ENCODE measurements around the gene APBA1. TPM values are rescaled to one million over a fixed set of nuclear protein-coding genes. Genes with fewer than 3 reads are reported as not detected.

APBA1 gene
- polyA plus RNA-seq, 1 of the 3 experiments (the other 2 are of a cell fraction): 3.1 TPM

GRCh38 chr9:69637193-69637816 lies 34.9 kb downstream of the APBA1 start:
- peak overlapping the region; percentile 22 to 82; a peak in 3 of 4 replicates for H3K27ac ChIP-seq (ENCODE audit: low read depth in 2 of 2, low read length in 1 of 2)
- ChIA-PET POLR2A (no interaction called here), CTCF (interaction anchor here (0.7 to 1.1 kb wide), 3 partner anchors 17 to 383 kb away, joined by 3 to 4 read pairs (median 3); no protein-coding TSS in a partner anchor)
- no peaks in the 10 kb centered on the region for H3K9me2 ChIP-seq
- peak overlapping the region; percentile 20 for H3K4me2 ChIP-seq
- 80% methylated on average over 2 of the region's 2 CpGs for WGBS (ENCODE audit: low lambda C conversion rate)
- H3K4me3 ChIP-seq (ENCODE audit: low read depth in 2 of 2, low read length in 1 of 2): no peak overlapping the region
- peaks cover 15% of the 10 kb centered on the region for H3F3A ChIP-seq (replicated peaks; ENCODE audit: insufficient read depth)
- no peak for TF ChIP-seq RAD21 (IDR thresholded peaks at IDR 0.05; ENCODE audit: low read length)
- TF ChIP-seq PBX3 (IDR thresholded peaks at IDR 0.05): peak; percentile 42; the same call in 1 of the 2 replicates
- 0 out of 2 replicates have a peak, but pooled peaks have one; percentile 15 for TF ChIP-seq FOSL2 (IDR thresholded peaks at IDR 0.05; ENCODE audit: borderline replicate concordance, low read depth)
- no peak for TF ChIP-seq RFX5 (IDR thresholded peaks at IDR 0.05; ENCODE audit: low read length)
- peaks cover 0 to 14% of the 10 kb centered on the region in 2 experiments; a peak in 1 of 4 replicates for H3K4me1 ChIP-seq (ENCODE audit: control insufficient read depth in 1 of 2, insufficient read depth in 2 of 2, low read depth in 1 of 2, low read length in 1 of 2)
- no peaks in the 10 kb centered on the region for H3K9me3 ChIP-seq
- peaks cover 0 to 6% of the 10 kb centered on the region in 2 experiments for H3K36me3 ChIP-seq (replicated peaks in 1 of 2; ENCODE audit: control insufficient read depth in 1 of 2, insufficient read depth in 2 of 2, low read length in 1 of 2)
- no peak overlapping the region; the same call in 1 of the 2 replicates for H3K9ac ChIP-seq
- peaks cover 4% of the 10 kb centered on the region; the same call in 1 of the 2 replicates for H3K79me2 ChIP-seq (ENCODE audit: insufficient read depth)
- H2AFZ ChIP-seq (ENCODE audit: low read depth): no peak overlapping the region
- no peaks in the 10 kb centered on the region for H3K27me3 ChIP-seq (ENCODE audit: insufficient read depth)
- H4K20me1 ChIP-seq (ENCODE audit: insufficient read depth): peaks cover 6% of the 10 kb centered on the region; the same call in 1 of the 2 replicates
- no peak for DNase-seq

DNA sequence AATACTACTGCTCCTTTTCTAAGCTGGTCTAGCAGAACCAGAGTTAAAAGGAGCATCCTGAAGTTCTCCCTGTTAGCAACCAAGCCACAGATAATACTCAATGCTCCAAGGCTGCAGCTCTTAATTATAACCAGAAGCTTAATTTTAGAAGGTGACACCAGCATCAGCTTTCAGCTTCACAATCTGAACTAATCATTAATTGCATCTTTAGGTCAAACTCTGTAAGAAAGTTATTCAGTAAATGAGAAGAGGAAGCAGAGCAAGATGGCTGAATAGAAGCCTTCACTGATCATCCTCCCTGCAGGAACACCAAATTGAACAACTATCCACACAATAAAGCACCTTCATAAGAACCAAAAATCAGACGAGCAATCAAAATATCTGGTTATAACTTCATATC lies 38.5 kb downstream of the APBA1 start:
- Histone ChIP-seq H3K27me3 (ENCODE audit: insufficient read depth) (no peaks in the 10 kb centered on the region), H3K4me3 (ENCODE audit: low read depth in 2 of 2, low read length in 1 of 2) (no peak overlapping the region)
- CTCF ChIA-PET: interaction anchor here (0.6 kb wide), 1 partner anchor 212 kb away, joined by 3 read pairs; no protein-coding TSS in a partner anchor

More for the DNA sequence above, 38.5 kb downstream of the APBA1 start:
- Histone ChIP-seq H3K9me2 (no peaks in the 10 kb centered on the region), H3K9ac (no peak overlapping the region), H2AFZ (ENCODE audit: low read depth) (no peak overlapping the region), H3F3A (replicated peaks; ENCODE audit: insufficient read depth) (peaks cover 9% of the 10 kb centered on the region), H3K79me2 (ENCODE audit: insufficient read depth) (peaks cover 4% of the 10 kb centered on the region; the same call in 1 of the 2 replicates), H3K36me3 (replicated peaks in 1 of 2; ENCODE audit: control insufficient read depth in 1 of 2, insufficient read depth in 2 of 2, low read length in 1 of 2) (no peaks in the 10 kb centered on the region), H3K4me1 (ENCODE audit: control insufficient read depth in 1 of 2, insufficient read depth in 2 of 2, low read depth in 1 of 2, low read length in 1 of 2) (peaks cover 0 to 14% of the 10 kb centered on the region in 2 experiments; a peak in 1 of 4 replicates), H3K4me2 (no peak overlapping the region), H3K9me3 (no peaks in the 10 kb centered on the region), H3K27ac (ENCODE audit: low read depth in 2 of 2, low read length in 1 of 2) (no peak overlapping the region), H4K20me1 (ENCODE audit: insufficient read depth) (peaks cover 6% of the 10 kb centered on the region; the same call in 1 of the 2 replicates)
- WGBS (ENCODE audit: low lambda C conversion rate): 64% methylated on average over 1 of the region's 1 CpG
- TF ChIP-seq JUND (IDR thresholded peaks at IDR 0.05) (no peak), FOXM1 (IDR thresholded peaks at IDR 0.05; ENCODE audit: low read depth) (no peak), EZH2phosphoT487 (IDR thresholded peaks at IDR 0.05; ENCODE audit: borderline replicate concordance, low read depth) (no peak), TEAD4 (IDR thresholded peaks at IDR 0.05; ENCODE audit: borderline replicate concordance, insufficient read depth) (no peak), TCF12 (IDR thresholded peaks at IDR 0.05) (no peak), GABPA (IDR thresholded peaks at IDR 0.05; ENCODE audit: low read depth) (no peak), FOSL2 (IDR thresholded peaks at IDR 0.05; ENCODE audit: borderline replicate concordance, low read depth) (no peak)
- TF ChIP-seq, protein P1, sequence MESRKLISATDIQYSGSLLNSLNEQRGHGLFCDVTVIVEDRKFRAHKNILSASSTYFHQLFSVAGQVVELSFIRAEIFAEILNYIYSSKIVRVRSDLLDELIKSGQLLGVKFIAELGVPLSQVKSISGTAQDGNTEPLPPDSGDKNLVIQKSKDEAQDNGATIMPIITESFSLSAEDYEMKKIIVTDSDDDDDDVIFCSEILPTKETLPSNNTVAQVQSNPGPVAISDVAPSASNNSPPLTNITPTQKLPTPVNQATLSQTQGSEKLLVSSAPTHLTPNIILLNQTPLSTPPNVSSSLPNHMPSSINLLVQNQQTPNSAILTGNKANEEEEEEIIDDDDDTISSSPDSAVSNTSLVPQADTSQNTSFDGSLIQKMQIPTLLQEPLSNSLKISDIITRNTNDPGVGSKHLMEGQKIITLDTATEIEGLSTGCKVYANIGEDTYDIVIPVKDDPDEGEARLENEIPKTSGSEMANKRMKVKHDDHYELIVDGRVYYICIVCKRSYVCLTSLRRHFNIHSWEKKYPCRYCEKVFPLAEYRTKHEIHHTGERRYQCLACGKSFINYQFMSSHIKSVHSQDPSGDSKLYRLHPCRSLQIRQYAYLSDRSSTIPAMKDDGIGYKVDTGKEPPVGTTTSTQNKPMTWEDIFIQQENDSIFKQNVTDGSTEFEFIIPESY (IDR thresholded peaks at IDR 0.05; ENCODE audit: borderline replicate concordance, low read depth): no peak
- POLR2A ChIA-PET: no interaction called here
- no peak for DNase-seq
